ENCODE data around the gene PIP4K2C.

The PIP4K2C gene

GRCh38 chr12:57548013-57548315 lies 43.0 kb upstream of the PIP4K2C start:
- TF ChIP-seq, protein P1, sequence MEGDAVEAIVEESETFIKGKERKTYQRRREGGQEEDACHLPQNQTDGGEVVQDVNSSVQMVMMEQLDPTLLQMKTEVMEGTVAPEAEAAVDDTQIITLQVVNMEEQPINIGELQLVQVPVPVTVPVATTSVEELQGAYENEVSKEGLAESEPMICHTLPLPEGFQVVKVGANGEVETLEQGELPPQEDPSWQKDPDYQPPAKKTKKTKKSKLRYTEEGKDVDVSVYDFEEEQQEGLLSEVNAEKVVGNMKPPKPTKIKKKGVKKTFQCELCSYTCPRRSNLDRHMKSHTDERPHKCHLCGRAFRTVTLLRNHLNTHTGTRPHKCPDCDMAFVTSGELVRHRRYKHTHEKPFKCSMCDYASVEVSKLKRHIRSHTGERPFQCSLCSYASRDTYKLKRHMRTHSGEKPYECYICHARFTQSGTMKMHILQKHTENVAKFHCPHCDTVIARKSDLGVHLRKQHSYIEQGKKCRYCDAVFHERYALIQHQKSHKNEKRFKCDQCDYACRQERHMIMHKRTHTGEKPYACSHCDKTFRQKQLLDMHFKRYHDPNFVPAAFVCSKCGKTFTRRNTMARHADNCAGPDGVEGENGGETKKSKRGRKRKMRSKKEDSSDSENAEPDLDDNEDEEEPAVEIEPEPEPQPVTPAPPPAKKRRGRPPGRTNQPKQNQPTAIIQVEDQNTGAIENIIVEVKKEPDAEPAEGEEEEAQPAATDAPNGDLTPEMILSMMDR (IDR thresholded peaks at IDR 0.05; ENCODE audit: extremely low read depth, missing control alignments), result no peak
- no peak for DNase-seq (ENCODE audit: low spot score)

- TF ChIP-seq, protein P1 (IDR thresholded peaks at IDR 0.05; ENCODE audit: extremely low read depth, missing control alignments), result no peak
Observed at GRCh38 chr12:57548488-57548887, 42.5 kb upstream of the PIP4K2C start.

DNA sequence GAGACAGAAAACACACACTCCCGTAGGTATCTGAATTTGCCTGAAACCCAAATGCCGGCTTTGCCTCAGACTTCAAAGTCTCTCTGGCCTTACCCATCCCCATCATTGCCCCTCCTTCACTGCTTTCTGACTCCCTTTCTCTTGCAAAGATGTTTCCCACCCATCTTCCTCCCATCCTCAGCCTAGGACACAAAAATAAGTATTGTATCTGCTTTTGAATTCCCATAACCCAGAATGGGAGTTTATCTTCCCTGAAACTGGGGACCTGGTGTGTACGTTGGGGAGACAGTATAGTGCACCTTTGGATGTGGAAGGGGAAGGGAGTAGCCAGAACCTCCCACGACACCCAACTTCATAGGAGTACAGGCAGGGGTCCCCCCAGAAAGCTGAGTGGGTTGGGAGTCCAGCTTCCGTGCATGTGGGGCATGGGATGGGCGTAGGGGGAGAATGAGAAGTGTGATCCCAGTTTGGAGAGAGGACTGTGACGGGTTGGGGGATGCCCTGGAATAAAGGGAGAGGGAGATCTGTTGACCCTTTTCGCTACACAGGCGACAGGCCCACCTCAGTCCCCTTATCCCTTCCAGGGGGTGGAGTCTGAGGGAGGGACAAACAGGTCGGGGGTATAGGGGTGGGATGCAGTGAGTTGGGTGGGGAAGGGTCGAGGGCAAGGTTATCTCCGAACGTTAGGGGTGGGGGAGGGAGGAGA lies 41.6 kb upstream of the PIP4K2C start:
- peak; percentile 35 for DNase-seq (ENCODE audit: low spot score)
- TF ChIP-seq, protein P1 (IDR thresholded peaks at IDR 0.05; ENCODE audit: extremely low read depth, missing control alignments), result no peak

More at GRCh38 chr12:57548488-57548887, 42.5 kb upstream of the PIP4K2C start:
- peak; percentile 42 for DNase-seq (ENCODE audit: low spot score)

DNA sequence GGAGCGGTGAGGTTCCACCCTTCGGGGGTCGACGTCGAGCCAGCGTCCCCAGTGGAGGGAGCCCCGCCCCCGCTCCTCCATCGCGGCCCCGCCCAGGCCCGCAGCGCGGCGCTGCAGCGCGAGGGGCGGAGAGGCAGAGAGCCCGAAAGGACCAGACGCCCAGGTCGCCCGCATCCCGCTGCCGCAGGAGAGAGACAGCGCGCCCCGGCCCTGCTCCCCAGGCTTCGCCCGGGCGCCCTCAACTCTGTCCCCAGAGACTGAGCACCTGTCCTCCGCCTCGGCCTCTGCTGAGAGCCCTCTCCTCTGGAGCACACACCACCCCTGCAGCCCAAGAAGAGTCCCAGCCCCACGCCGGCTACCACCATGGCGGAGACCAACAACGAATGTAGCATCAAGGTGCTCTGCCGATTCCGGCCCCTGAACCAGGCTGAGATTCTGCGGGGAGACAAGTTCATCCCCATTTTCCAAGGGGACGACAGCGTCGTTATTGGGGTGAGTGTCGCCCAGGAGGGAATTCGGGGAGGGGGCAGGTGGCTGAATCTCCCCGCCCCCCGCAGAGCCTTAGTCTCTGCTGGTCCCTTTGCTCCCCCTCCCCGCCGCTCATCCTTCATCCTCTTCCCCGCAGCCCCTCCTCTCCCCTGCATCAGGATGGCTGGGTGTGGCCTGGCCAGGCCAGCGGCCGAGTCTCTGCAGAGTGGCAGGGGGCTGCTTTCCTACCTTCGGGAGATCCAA lies 40.9 kb upstream of the PIP4K2C start, which contains the start of gene KIF5A:
TSS of gene KIF5A (plus strand) at position 136 of the 732 bp plus-strand sequence. CDS start at position 364, 228 bp downstream.
- peak; percentile 72 for DNase-seq (ENCODE audit: low spot score)
- TF ChIP-seq, protein P1 (IDR thresholded peaks at IDR 0.05; ENCODE audit: extremely low read depth, missing control alignments), result no peak

DNA sequence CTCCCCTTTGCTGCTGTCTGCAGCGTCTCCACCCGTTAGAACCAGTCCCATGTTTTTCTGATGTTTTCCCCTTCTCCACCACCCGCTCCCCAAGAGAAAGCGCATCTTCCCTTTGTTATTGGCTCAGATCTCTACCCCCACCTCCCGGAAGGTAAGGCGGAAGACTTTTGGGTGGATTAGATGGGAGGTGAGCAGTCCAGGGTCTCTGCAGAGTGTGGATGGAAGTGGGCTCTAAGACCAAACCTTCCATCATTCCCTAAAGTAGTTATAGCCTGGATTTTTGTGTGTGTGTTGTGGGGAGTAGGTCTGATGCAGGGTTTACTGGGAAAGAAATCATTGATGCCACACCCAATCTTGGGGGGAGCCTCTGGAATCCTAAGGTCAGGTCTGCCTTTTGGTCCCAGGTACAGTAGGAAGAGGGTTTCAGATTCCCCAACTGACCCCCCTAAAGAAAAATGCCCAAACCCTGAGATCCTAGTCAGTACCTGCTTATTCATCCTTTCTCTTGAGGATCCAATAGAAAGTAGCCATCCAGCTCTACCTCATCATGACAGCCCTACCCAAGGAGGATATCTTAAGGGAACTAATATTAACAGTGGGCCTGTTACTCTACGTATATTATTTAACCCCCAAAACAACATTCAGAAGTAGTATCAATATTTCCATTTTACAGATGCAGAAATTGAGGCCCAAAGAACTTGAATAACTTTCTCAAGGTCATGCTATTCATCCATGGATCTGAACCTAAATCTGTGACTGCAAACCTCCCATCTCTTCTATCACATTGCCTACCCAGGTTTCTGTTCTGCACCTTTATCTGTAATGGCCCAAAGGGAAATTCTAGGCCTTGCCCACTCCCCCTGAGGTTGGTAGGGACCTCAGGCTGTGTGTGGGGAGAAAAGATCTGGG lies 40.1 kb upstream of the PIP4K2C start:
- DNase-seq (ENCODE audit: low spot score), result no peak
- TF ChIP-seq, protein P1 (IDR thresholded peaks at IDR 0.05; ENCODE audit: extremely low read depth, missing control alignments), result no peak

GRCh38 chr12:57551637-57552305 lies 39.2 kb upstream of the PIP4K2C start:
- TF ChIP-seq, protein P1 (IDR thresholded peaks at IDR 0.05; ENCODE audit: extremely low read depth, missing control alignments), result no peak
- DNase-seq (ENCODE audit: low spot score), result no peak
